ENCODE measurements around the gene TGFB1I1. TPM values are rescaled to one million over a fixed set of nuclear protein-coding genes. Genes with fewer than 3 reads are reported as not detected.

Gene TGFB1I1
- total and polyA plus RNA-seq, 2 of the 13 experiments (the other 11 are each of a cell fraction or from before 2014, with no cell fraction given), result 0.80 to 2.9 TPM

GRCh38 chr16:31453255-31454204 lies 18.4 kb upstream of the TGFB1I1 start (continued):
- TF ChIP-seq NONO (IDR thresholded peaks at IDR 0.05) (no peak), NONO (CRISPR knock-in tag; conservative IDR thresholded peaks at IDR 0.05) (peak; percentile 78; the same call in 1 of the 2 replicates), TRIM22 (IDR thresholded peaks at IDR 0.05) (no peak), ZNF501 (CRISPR knock-in tag; IDR thresholded peaks at IDR 0.05) (0 out of 2 replicates have a peak, but pooled peaks have one; percentile 44), RAD51 (IDR thresholded peaks at IDR 0.05; ENCODE audit: borderline replicate concordance) (no peak), HOXA7 (CRISPR knock-in tag; IDR thresholded peaks at IDR 0.05) (no peak), ZNF572 (CRISPR knock-in tag; IDR thresholded peaks at IDR 0.05) (peak; percentile 84; the same call in 1 of the 2 replicates), TEAD3 (CRISPR knock-in tag; optimal IDR thresholded peaks at IDR 0.05; ENCODE audit: borderline replicate concordance) (peak; percentile 96), SAP130 (CRISPR knock-in tag; IDR thresholded peaks at IDR 0.05; ENCODE audit: low read depth) (peak; percentile 61), ZBTB21 (CRISPR knock-in tag; IDR thresholded peaks at IDR 0.05) (0 out of 2 replicates have a peak, but pooled peaks have one; percentile 47), TOE1 (CRISPR knock-in tag; IDR thresholded peaks at IDR 0.05) (0 out of 2 replicates have a peak, but pooled peaks have one; percentile 37), SIX1 (CRISPR knock-in tag; IDR thresholded peaks at IDR 0.05; ENCODE audit: borderline replicate concordance) (peak; percentile 55; the same call in 1 of the 2 replicates), ZNF543 (CRISPR knock-in tag; IDR thresholded peaks at IDR 0.05) (no peak), CREB3 (CRISPR knock-in tag; IDR thresholded peaks at IDR 0.05) (no peak), ZUFSP (CRISPR knock-in tag; IDR thresholded peaks at IDR 0.05; ENCODE audit: borderline replicate concordance) (no peak), ZNF720 (CRISPR knock-in tag; IDR thresholded peaks at IDR 0.05) (no peak), RFXAP (CRISPR knock-in tag; IDR thresholded peaks at IDR 0.05; ENCODE audit: borderline replicate concordance) (peak; percentile 18; the same call in 1 of the 2 replicates)
